Measurements from ENCODE around the gene HUWE1.
"Not testable (repeated sequence)": the region's sequence is repeated elsewhere in the genome, so short reads cannot be mapped to it uniquely, and the experiment has no call there.

Gene HUWE1

GRCh38 chrX:53686151-53686885 is at the start of gene HUWE1:
Gene HUWE1 (minus strand): TSS chrX:53686719. CDS start chrX:53654107, 32,612 bp downstream.
- DNase-seq (ENCODE audit: low read depth in 2 of 3, low spot score in 1 of 3), result peak; percentile 67 to 84 (median 80)

GRCh38 chrX:53732797-53733196 is 46.3 kb upstream of the HUWE1 start:
- no peak for DNase-seq (ENCODE audit: low read depth in 2 of 3, low spot score in 1 of 3)

GRCh38 chrX:53729751-53730150 is 43.2 kb upstream of the HUWE1 start:
- DNase-seq (ENCODE audit: low read depth in 2 of 3, low spot score in 1 of 3), result no peak

- no peak for DNase-seq (ENCODE audit: low read depth in 2 of 3, low spot score in 1 of 3)
Observed at GRCh38 chrX:53728506-53728905, 42.0 kb upstream of the HUWE1 start.

- no peak for DNase-seq (ENCODE audit: low read depth in 2 of 3, low spot score in 1 of 3)
Observed at GRCh38 chrX:53724872-53725271, 38.4 kb upstream of the HUWE1 start.

GRCh38 chrX:53723381-53723780 is 36.9 kb upstream of the HUWE1 start:
- no peak for DNase-seq (ENCODE audit: low read depth in 2 of 3, low spot score in 1 of 3)

- not testable (repeated sequence) for DNase-seq (ENCODE audit: low read depth in 2 of 3, low spot score in 1 of 3)
Observed at GRCh38 chrX:53721610-53722009, 35.1 kb upstream of the HUWE1 start.

- not testable (repeated sequence) for DNase-seq (ENCODE audit: low read depth in 2 of 3, low spot score in 1 of 3)
Observed at GRCh38 chrX:53719666-53720065, 33.1 kb upstream of the HUWE1 start.

GRCh38 chrX:53718073-53718472 is 31.6 kb upstream of the HUWE1 start:
- no peak for DNase-seq (ENCODE audit: low read depth in 2 of 3, low spot score in 1 of 3)

GRCh38 chrX:53717205-53717604 is 30.7 kb upstream of the HUWE1 start:
- DNase-seq (ENCODE audit: low read depth in 2 of 3, low spot score in 1 of 3), result no peak

GRCh38 chrX:53716328-53717088 is 30.0 kb upstream of the HUWE1 start:
- DNase-seq (ENCODE audit: low read depth in 2 of 3, low spot score in 1 of 3), result peak in 1 of 3 donors; percentile 23

- no peak for DNase-seq (ENCODE audit: low read depth in 2 of 3, low spot score in 1 of 3)
Observed at GRCh38 chrX:53715346-53715924, 28.9 kb upstream of the HUWE1 start.

GRCh38 chrX:53714580-53715345 is 28.2 kb upstream of the HUWE1 start:
- peak; percentile 46 to 59 (median 57) for DNase-seq (ENCODE audit: low read depth in 2 of 3, low spot score in 1 of 3)

- DNase-seq (ENCODE audit: low read depth in 2 of 3, low spot score in 1 of 3), result no peak
Observed at GRCh38 chrX:53713987-53714579, 27.6 kb upstream of the HUWE1 start.

- DNase-seq (ENCODE audit: low read depth in 2 of 3, low spot score in 1 of 3), result no peak
Observed at GRCh38 chrX:53711436-53711835, 24.9 kb upstream of the HUWE1 start.

- no peak for DNase-seq (ENCODE audit: low read depth in 2 of 3, low spot score in 1 of 3)
Observed at GRCh38 chrX:53704854-53705253, 18.3 kb upstream of the HUWE1 start.

- DNase-seq (ENCODE audit: low read depth in 2 of 3, low spot score in 1 of 3), result no peak
Observed at GRCh38 chrX:53704294-53704693, 17.8 kb upstream of the HUWE1 start.

- DNase-seq (ENCODE audit: low read depth in 2 of 3, low spot score in 1 of 3), result no peak
Observed at GRCh38 chrX:53695946-53696549, 9.5 kb upstream of the HUWE1 start.

GRCh38 chrX:53694642-53695041 is 8.1 kb upstream of the HUWE1 start:
- no peak for DNase-seq (ENCODE audit: low read depth in 2 of 3, low spot score in 1 of 3)

GRCh38 chrX:53688300-53688699 is 1.8 kb upstream of the HUWE1 start:
- no peak for DNase-seq (ENCODE audit: low read depth in 2 of 3, low spot score in 1 of 3)

- no peak for DNase-seq (ENCODE audit: low read depth in 2 of 3, low spot score in 1 of 3)
Observed at GRCh38 chrX:53685711-53686110, 808 bp downstream of the HUWE1 start.

Data from stimulated activated CD4-positive, alpha-beta T cell treated with anti-CD3 and anti-CD28 coated beads, Interleukin-12 subunit alpha, Interleukin-12 subunit beta, amount 100 ng/mL, for 48 hours (primary cell).